ENCODE measurements around the gene USP34.

GRCh38 chr2:61456070-61456745 is 14.7 kb downstream of the USP34 start:
- TF ChIP-seq GATA2 (IDR thresholded peaks at IDR 0.05; ENCODE audit: low read depth, low read length) (no peak), GATA3 (IDR thresholded peaks at IDR 0.05; ENCODE audit: low read depth, low read length) (no peak)

Data from SH-SY5Y (cell line).